GM18526 (cell line): Measurements from ENCODE around the gene INTS7.

ENCODE experiments used
- POLR2A ChIP-seq: IDR thresholded peaks from 3 replicates; pipeline ENCODE4 v1.6.1; 2011; ENCODE audit not compliant: insufficient read length; ENCODE audit errors: extremely low read depth

Gene INTS7

DNA sequence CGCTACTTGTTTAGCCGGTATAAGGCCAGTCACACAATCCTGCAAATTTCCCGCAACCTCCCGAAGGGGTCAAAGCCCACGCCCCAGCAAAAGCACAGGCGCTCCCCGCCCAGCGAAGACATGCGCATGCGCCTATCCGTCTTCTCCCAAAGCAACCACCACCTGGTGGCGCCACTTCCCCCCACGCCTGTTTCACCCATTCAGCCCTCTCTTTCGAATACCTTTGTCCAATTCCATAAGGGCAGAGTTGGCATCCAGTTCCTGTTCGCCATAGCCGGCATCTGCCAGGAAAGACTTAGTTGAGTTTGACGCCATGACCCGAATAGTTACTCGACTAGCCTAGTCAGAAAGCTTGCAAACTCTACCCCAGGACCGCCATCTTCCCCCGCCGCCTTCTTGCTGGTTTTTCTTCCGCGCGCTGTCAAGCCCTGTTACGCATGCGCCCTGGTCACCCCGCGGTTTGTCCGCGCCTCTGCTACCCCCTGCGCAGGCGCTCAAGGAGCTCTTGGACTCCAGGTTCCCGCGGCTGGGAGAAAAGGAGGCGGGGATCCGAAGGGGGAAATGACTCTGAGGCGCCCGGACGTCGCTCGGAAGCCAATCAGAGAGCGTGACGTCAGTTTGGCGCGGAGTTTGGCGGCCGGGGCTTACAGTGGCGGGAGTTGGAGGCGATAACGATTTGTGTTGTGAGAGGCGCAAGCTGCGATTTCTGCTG is at the start of gene INTS7, which contains the start of gene DTL:
INTS7 (minus strand) TSS at position 435 of the 712 bp plus-strand sequence; CDS start at position 315, 120 bp downstream.
DTL (plus strand) TSS at position 626 of the 712 bp plus-strand sequence. CDS start 143 bp downstream, outside the sequence.
- TF ChIP-seq POLR2A, result peak; percentile 85

- TF ChIP-seq POLR2A, result no peak
Measured at GRCh38 chr1:212082765-212083406, 47.5 kb upstream of the INTS7 start.

DNA sequence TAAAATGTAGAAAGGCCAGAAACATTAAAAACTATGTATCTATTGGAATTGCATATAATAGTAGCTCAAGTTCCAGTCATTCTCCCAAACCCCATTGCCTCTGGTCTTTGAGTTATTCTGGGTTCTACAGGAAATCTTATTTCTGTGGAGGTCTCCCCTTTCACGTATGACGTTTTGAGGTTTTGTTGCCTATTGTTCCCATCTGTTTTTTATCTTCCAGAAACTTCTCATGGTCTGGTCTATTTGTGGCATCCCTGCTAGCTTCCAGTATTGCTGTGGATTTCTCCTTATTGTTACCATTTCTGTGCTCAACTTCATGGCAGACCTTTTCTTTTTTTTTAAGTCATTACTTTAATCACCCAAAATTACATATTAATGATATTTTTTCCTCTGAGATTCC is 43.5 kb upstream of the INTS7 start:
- no peak for TF ChIP-seq POLR2A

- TF ChIP-seq POLR2A, result no peak
Measured at GRCh38 chr1:212077028-212077427, 41.7 kb upstream of the INTS7 start.

GRCh38 chr1:212074856-212075255 is 39.5 kb upstream of the INTS7 start:
- TF ChIP-seq POLR2A, result no peak

DNA sequence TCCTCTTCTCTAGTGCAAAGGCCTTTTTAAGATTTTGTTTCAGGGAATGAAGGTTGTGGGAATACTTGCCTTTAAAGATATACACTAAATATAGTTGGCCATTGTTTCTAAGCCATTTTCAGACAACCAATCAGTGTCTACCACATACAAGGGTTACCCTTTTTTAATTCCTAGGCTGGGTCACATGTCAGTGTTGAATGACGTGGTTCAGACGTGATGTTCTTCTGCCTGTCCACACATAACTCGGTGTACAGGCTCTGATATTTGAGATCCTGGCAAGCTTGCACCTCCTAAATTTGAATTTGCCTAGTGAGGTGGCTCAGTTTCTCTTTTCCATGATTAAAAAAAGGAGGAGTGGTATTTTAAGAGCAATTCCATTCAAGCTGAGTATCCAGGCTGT is 39.0 kb upstream of the INTS7 start:
- TF ChIP-seq POLR2A, result no peak

- no peak for TF ChIP-seq POLR2A
Measured at GRCh38 chr1:212073490-212073889, 38.1 kb upstream of the INTS7 start.

- no peak for TF ChIP-seq POLR2A
Measured at GRCh38 chr1:212072047-212072446, 36.7 kb upstream of the INTS7 start.

DNA sequence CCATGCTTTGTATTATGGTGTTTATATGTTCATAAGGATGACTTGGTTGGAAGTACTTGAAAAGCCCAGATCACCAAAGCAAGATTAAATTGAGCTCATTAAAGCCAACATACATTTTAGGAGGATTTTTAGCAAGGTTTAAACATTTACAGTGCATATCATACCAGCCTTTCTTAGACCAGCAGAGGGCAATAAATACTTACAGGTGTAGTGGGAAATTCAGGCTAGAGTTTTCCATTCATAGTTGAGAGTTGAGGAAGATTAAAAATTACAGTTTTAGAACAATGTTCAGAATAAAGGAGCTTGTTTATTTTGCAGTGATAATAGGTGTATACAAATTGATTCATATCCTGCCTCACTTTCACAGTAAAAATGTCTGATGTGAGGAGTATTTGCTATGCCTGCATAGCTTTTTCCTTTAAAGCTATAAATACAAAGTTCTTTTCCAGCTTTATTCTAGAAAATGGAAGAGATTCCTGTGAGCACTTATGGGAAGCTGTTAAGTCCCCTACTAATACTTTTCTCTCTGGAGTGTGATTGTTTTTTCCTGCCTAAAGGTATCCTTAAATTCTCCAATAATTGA is 35.5 kb upstream of the INTS7 start:
- TF ChIP-seq POLR2A, result no peak

DNA sequence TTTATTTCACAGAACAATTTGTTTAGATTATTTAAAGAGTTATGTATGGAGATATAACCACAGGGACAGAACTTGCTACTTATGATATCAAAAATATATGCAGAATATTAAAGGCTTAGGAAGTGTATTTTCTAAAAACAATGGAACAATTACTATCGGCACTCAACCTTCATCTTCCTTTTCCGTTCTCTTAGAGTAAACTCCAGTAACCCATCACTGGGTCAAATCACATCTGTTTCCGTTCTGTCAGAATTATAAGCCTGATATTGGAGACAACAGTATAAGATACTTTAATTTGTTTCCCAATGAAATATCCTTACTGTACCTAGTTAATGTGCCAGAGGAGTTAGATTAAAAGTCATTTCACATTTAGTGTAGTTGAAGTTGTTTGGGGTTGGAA is 32.4 kb upstream of the INTS7 start:
- no peak for TF ChIP-seq POLR2A

DNA sequence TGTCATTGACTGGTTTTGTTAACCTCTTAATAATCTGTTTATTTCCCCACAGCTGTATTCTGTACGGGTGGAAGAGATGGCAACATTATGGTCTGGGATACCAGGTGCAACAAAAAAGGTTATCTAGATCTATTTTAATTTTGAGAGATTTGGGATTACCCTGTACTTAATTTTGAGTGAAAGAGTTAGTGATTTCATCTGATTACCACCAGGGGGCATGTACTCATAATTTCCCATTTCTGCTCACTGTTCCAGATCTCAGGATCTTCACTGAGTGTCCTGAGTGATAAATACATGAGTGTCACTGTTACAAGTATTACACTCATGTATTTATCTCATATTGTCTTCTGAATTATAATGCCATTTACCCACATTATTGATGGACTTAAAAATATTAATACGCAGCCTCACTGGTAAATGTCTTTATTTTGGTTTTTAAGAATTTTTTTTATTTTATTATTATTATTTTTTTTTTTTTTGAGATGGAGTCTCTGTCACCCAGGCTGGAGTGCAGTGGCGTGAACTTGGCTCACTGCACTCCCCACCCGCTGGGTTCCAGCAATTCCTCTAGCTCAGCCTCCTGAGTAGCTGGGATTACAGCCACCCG is 27.6 kb upstream of the INTS7 start:
- TF ChIP-seq POLR2A, result no peak

DNA sequence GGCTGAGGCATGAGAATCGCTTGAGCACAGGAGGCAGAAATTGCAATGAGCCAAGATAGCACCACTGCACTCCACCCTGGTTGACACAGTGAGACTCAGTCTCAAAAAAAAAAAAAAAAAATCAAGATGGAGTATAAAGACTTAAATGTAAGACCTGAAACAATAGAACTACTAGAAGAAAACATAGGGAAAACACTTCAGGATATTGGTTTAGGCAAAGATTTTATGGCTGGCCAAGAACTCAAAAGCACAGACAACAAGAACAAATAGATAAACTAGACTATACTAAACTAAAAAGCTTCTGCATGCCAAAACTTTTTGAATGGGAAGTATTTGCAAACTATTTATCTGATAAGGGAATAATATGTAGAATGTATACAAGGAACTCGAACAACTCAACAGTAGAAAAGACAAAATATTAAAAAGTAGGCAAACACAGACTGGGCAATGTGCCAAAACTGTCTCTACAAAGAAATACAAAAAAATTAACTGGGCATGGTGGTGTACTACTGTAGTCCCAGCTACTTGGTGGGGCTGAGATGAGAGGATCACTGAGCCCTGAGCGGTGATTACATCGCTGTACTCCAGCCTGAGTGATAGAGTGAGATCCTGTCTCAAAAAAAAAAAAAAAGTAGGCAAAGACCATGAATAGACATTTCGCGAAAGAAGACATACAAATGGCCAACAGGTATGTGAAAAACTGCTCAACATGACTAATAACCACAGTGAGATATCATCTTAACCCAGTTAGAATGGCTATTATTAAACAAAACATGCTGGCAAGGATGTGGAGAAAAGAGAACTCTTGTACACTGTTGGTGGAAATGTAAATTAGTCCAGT is 25.5 kb upstream of the INTS7 start:
- TF ChIP-seq POLR2A, result no peak

GRCh38 chr1:212055333-212055732 is 20.0 kb upstream of the INTS7 start:
- TF ChIP-seq POLR2A, result no peak

GRCh38 chr1:212053993-212054392 is 18.6 kb upstream of the INTS7 start:
- TF ChIP-seq POLR2A, result no peak

DNA sequence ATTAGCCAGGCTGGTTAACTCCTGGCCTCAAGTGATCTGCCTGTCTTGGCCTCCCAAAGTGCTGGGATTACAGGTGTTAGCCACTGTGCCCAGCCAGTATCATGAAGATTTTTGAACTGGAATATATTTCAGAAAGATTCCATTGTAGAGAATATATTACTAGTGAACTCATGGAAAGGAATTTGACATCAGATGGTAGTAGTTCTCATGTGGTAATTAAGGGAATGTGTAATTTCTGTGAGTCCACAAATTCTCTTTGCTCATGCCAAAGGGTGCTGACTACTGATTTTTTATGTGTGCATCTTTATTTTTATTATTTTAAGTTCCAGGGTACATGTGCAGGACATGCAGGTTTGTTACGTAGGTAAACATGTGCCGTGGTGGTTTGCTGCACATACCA is 10.6 kb upstream of the INTS7 start:
- no peak for TF ChIP-seq POLR2A
